ENCODE results near the gene PRPF6. TPM values are rescaled to one million over a fixed set of nuclear protein-coding genes. Genes with fewer than 3 reads are reported as not detected.

PRPF6 gene
- total and polyA plus RNA-seq, 2 of the 13 experiments (the other 11 are each of a cell fraction or from before 2014, with no cell fraction given): 63.7 to 101 TPM

GRCh38 chr20:63957004-63957689 is 23.8 kb upstream of the PRPF6 start (continued):
- TF ChIP-seq MEF2D (CRISPR knock-in tag; IDR thresholded peaks at IDR 0.05): peak; percentile 24; the same call in 1 of the 2 replicates
- no peak for TF ChIP-seq ZNF563 (CRISPR knock-in tag; IDR thresholded peaks at IDR 0.05)
- TF ChIP-seq, protein P1, sequence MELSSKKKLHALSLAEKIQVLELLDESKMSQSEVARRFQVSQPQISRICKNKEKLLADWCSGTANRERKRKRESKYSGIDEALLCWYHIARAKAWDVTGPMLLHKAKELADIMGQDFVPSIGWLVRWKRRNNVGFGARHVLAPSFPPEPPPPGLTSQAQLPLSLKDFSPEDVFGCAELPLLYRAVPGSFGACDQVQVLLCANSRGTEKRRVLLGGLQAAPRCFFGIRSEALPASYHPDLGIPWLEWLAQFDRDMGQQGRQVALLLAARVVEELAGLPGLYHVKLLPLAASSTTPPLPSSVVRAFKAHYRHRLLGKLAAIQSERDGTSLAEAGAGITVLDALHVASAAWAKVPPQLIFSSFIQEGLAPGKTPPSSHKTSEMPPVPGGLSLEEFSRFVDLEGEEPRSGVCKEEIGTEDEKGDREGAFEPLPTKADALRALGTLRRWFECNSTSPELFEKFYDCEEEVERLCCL (CRISPR knock-in tag; IDR thresholded peaks at IDR 0.05; ENCODE audit: borderline replicate concordance): 0 out of 2 replicates have a peak, but pooled peaks have one; percentile 61
- TF ChIP-seq UBTF (CRISPR knock-in tag; IDR thresholded peaks at IDR 0.05): peak; percentile 52; the same call in 1 of the 2 replicates
- peak; percentile 33; the same call in 1 of the 2 replicates for TF ChIP-seq ARID5B (CRISPR knock-in tag; IDR thresholded peaks at IDR 0.05)
- no peak for TF ChIP-seq ZNF296 (CRISPR knock-in tag; conservative IDR thresholded peaks at IDR 0.05)
- peak; percentile 91; the same call in 1 of the 2 replicates for TF ChIP-seq ZNF430 (CRISPR knock-in tag; IDR thresholded peaks at IDR 0.05)
- no peak; the same call in 1 of the 2 replicates for TF ChIP-seq ZNF775 (CRISPR knock-in tag; IDR thresholded peaks at IDR 0.05; ENCODE audit: borderline replicate concordance)
- no peak for TF ChIP-seq RBM22 (optimal IDR thresholded peaks at IDR 0.05; ENCODE audit: low read length)
- TF ChIP-seq ZFAT (CRISPR knock-in tag; conservative IDR thresholded peaks at IDR 0.05): no peak
- TF ChIP-seq, protein P2, sequence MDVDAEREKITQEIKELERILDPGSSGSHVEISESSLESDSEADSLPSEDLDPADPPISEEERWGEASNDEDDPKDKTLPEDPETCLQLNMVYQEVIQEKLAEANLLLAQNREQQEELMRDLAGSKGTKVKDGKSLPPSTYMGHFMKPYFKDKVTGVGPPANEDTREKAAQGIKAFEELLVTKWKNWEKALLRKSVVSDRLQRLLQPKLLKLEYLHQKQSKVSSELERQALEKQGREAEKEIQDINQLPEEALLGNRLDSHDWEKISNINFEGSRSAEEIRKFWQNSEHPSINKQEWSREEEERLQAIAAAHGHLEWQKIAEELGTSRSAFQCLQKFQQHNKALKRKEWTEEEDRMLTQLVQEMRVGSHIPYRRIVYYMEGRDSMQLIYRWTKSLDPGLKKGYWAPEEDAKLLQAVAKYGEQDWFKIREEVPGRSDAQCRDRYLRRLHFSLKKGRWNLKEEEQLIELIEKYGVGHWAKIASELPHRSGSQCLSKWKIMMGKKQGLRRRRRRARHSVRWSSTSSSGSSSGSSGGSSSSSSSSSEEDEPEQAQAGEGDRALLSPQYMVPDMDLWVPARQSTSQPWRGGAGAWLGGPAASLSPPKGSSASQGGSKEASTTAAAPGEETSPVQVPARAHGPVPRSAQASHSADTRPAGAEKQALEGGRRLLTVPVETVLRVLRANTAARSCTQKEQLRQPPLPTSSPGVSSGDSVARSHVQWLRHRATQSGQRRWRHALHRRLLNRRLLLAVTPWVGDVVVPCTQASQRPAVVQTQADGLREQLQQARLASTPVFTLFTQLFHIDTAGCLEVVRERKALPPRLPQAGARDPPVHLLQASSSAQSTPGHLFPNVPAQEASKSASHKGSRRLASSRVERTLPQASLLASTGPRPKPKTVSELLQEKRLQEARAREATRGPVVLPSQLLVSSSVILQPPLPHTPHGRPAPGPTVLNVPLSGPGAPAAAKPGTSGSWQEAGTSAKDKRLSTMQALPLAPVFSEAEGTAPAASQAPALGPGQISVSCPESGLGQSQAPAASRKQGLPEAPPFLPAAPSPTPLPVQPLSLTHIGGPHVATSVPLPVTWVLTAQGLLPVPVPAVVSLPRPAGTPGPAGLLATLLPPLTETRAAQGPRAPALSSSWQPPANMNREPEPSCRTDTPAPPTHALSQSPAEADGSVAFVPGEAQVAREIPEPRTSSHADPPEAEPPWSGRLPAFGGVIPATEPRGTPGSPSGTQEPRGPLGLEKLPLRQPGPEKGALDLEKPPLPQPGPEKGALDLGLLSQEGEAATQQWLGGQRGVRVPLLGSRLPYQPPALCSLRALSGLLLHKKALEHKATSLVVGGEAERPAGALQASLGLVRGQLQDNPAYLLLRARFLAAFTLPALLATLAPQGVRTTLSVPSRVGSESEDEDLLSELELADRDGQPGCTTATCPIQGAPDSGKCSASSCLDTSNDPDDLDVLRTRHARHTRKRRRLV (CRISPR knock-in tag; IDR thresholded peaks at IDR 0.05): peak; percentile 75; the same call in 1 of the 2 replicates
- TF ChIP-seq ATF7-NPFF (CRISPR knock-in tag; IDR thresholded peaks at IDR 0.05; ENCODE audit: low read depth): peak; percentile 86
- TF ChIP-seq ZNF879 (CRISPR knock-in tag; IDR thresholded peaks at IDR 0.05): no peak
- TF ChIP-seq THYN1 (CRISPR knock-in tag; IDR thresholded peaks at IDR 0.05; ENCODE audit: borderline replicate concordance, low read depth): no peak
- peak; percentile 88 for TF ChIP-seq ZNF788 (CRISPR knock-in tag; IDR thresholded peaks at IDR 0.05; ENCODE audit: borderline replicate concordance)

All from HepG2 (cell line).